Dermis blood vessel endothelial cell (primary cell): ENCODE results near the gene PNKP. TPM values are rescaled to one million over a fixed set of nuclear protein-coding genes. Genes with fewer than 3 reads are reported as not detected.
A peak's percentile ranks its signal among the peaks of the same experiment; 100 is the strongest.

Experiments used
- DNase-seq: peaks from one replicate; pipeline ENCODE4 v3.0.0; 2010
- total RNA-seq: library from RNA; depleted of rRNA; stranded (reverse); fragments of >200 nt; gene quantifications from 2 replicates; pipeline ENCODE4 v1.2.3, GENCODE V29; 2014

PNKP gene
- total RNA-seq, 1 donor from 2014 or later = 60.4 TPM

DNA sequence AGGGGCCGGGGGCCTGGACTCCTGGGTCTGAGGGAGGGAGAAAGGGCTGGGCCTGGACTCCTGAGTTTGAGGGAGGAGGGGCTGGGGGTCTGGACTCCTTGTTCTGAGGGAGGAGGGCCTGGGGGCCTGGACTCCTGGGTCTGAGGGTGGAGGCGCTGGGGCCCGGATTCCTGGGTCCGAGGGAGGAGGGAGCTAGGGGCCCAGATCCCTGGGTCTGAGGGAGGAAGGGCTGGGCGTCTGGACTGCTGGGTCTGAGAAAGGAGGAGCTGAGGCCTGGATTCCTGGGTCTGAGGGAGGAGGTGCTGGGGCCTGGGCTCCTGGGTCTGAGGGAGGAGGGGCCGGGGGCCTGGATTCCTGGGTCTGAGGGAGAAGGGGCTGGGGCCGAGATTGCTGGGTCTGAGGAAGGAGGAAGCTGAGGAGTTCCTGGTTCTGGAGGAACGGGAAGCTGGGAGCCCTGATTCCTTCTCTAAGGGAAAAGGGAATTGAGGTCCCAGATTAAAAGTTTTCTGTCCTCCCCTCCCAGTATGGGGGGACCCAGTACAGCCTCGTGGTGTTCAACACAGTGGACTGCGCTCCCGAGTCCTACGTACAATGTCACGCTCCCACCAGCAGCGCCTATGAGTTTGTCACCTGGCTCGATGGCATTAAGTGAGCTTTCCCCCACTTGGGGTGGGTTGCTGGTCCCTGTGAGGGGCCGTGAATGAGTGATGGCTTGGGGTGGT is 48.6 kb downstream of the PNKP start:
- peak; percentile 25 for DNase-seq

DNA sequence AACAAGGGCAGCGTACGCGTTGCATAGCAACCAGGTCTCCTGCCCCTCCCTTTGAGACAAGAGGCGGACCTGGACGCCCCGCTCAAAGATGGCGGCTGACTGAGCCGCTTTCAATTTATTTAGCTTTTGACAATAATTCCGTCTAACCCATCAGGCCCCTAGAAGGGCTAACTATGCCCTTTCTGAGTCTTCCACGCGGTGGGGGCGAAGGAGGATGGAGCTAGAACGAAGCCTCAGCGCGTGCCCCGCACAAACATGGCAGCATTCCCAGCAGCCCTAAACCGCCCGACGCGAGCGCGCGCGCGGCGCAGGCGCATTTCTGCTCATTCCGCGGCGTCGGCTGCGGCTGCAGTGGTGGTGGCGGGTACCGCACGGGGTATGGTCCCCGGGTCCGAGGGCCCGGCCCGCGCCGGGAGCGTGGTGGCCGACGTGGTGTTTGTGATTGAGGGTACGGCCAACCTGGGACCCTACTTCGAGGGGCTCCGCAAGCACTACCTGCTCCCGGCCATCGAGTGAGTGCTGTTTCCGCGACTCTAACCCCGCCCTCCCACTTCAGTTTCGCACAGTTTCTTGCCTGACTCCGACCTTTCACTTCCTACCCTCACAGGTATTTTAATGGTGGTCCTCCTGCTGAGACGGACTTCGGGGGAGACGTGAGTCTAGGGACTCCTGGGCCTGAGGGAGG is 49.3 kb downstream of the PNKP start, which contains the start of gene MED25:
MED25 (plus strand) TSS at position 326 of the 685 bp plus-strand sequence; CDS start at position 379, 53 bp downstream.
- DNase-seq = peak; percentile 90

DNA sequence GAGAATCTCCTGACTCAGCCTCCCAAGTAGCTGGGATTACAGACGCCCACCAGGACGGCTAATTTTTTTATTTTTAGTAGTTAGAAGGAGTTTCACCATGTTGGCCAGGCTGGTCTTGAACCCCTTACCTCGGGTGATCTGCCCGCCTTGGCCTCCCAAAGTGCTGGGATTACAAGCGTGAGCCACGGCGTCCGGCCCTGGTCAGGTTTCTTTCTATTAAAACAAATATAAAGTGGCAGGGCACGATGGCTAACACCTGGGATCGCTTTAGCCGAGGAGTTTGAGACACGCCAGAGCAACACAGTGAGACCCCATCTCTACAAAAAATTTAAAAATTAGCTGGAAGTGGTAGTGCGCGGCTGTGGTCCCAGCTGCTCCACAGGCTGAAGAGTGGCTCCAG is 50.8 kb downstream of the PNKP start:
- no peak for DNase-seq

DNA sequence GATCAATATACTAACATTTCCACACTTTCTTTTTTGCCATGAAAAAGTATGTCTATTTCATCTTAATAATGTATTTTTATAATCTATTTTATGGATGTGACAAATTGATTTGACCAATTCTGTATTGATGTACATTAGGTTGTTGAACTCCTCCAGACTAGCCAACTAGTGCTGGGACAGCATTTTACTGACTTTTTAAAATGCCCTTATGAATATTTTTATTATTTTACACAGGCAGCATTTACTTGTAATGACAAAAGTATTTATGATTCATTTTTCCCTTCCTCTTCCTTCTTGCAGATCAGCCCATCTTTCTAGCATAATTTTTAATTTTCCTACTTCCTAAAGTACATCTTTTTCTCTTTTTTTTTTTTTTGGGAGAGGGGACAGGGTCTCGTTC is 53.4 kb downstream of the PNKP start:
- DNase-seq = no peak

DNA sequence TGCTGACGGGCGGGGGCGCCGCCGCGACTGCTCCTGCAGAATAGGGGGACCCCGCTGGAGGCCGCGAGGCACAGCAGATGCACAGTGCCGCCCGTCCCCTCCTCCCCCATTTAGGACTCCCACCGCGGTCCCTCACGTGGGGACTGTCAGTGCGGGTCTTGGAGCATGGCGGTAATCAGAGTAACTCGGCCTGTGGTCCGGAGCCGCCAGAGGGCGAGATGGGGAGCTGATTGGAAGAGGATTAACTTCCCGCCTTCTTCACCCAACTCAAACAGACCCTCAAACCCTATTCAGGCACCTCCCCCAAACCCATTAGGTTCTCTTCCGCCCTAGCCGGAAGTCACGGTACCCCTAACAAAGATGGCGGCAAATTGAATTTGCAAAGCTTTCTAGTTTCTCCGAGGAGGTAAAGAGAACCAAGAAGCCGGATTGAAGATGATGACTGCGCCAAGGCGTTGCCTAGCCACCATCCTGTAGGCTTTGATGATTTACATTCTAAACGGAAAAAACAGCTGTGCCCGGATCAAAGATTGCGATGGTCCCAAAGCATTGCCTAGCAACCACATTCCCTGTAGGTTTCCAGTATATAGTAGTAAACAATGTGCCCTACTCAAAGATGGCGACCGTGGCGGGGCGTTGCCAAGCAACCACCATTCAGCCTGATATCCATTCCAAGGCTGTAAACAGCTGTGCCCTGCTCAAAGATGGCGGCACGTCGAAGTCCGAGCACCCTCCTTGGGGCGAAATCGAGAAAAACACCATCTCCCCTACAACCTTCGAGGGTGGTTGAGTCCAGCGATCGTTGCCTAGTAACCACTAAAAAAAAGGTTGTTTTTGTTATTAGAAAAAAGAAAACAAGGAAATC is 54.1 kb downstream of the PNKP start, which contains the start of gene FUZ:
FUZ (minus strand) TSS at position 296 of the 865 bp plus-strand sequence; CDS start at position 110, 186 bp downstream.
- peak; percentile 99 for DNase-seq

DNA sequence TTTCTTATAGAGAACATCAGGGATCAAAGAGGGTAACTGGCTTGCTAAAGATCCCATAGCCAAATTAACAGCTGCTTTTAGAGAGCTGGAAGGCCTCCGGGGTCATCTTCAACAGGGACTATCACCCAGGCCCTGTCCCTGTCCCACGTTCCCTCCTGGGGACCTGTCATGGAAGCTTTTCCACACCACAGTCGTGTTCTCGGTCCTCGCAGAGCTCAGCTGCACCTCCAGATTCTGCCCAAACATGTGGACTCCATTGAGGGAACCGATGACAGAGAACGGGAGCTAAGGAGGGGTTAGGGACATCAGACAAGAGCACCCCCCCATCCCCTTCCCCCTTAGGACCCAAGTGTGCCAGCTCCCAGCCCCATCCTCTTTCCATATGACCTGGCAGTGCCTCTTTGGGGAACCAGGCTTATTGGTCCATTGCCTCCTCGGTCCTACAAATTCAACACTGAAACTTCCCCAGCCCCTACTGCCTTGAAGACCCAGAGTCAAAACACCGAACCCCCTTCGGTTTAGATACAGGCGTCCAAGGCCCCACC is 54.9 kb downstream of the PNKP start:
- no peak for DNase-seq

DNA sequence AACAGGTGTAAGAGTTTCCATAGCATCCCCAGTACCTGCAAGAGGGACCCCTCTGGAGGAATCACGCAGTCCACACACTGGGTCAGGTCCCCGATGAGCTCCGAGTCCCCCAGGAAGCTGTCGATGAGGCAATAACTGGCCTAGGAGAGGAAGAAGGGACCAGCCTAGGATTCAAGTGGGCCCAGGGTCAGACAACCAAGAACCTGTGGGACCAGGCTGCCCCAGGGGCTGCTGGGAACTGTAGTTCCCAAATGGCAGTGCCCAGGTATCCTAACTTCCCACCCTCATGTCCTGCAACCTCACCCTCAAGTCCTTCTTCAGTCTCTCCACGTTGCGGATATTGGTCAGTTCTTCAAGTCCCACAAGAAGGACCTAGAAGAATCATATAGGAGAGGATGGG is 56.0 kb downstream of the PNKP start:
- no peak for DNase-seq

Other genes starting within 250 kb of the PNKP start
- 24.3 and 28.6 TPM in 2 replicates for gene RRAS, start 227.4 kb downstream of the PNKP start, total RNA-seq
- gene SCAF1, start 225.4 kb downstream of the PNKP start, total RNA-seq = 11.9 and 26.5 TPM in 2 replicates
- 47.3 and 79.9 TPM in 2 replicates for gene IRF3, start 201.7 kb downstream of the PNKP start, total RNA-seq
- gene BCL2L12, start 201.6 kb downstream of the PNKP start, total RNA-seq = 3.1 and 9.2 TPM in 2 replicates
- 282 and 338 TPM in 2 replicates for gene PRMT1, start 190.3 kb downstream of the PNKP start, total RNA-seq
- 0.70 and 1.5 TPM in 2 replicates for gene ADM5, start 178.0 kb downstream of the PNKP start, total RNA-seq
- gene CPT1C, start 176.5 kb downstream of the PNKP start, total RNA-seq = 19.1 and 19.5 TPM in 2 replicates
- 0.17 TPM in 1 of 2 replicates, not detected in the other for gene TSKS, start 104.3 kb downstream of the PNKP start, total RNA-seq
- 52.1 and 129 TPM in 2 replicates for gene AP2A1, start 100.6 kb downstream of the PNKP start, total RNA-seq
- 19.2 and 22.4 TPM in 2 replicates for gene FUZ, start 54.3 kb downstream of the PNKP start, total RNA-seq
- 13.4 and 34.4 TPM in 2 replicates for gene MED25, start 49.3 kb downstream of the PNKP start, total RNA-seq
- 57.2 and 72.9 TPM in 2 replicates for gene PTOV1, start 16.4 kb downstream of the PNKP start, total RNA-seq
- gene AKT1S1, start 9.8 kb upstream of the PNKP start, total RNA-seq = 9.9 and 13.0 TPM in 2 replicates
- gene TBC1D17, start 10.1 kb upstream of the PNKP start, total RNA-seq = 7.5 and 13.8 TPM in 2 replicates
- gene IL4I1, start 29.3 kb upstream of the PNKP start, total RNA-seq = 2.1 and 3.6 TPM in 2 replicates
- gene ATF5, start 61.6 kb upstream of the PNKP start, total RNA-seq = 3.2 and 3.5 TPM in 2 replicates
- 28.4 and 47.0 TPM in 2 replicates for gene NUP62, start 61.9 kb upstream of the PNKP start, total RNA-seq
- gene SIGLEC11, start 93.6 kb upstream of the PNKP start, total RNA-seq = not detected in 2 replicates
- 23.9 and 25.5 TPM in 2 replicates for gene VRK3, start 157.8 kb upstream of the PNKP start, total RNA-seq
- gene ZNF473, start 158.4 kb upstream of the PNKP start, total RNA-seq = 6.9 and 12.3 TPM in 2 replicates